Left renal pelvis (tissue), 4 donors: ENCODE results near the gene STIM1. TPM values are rescaled to one million over a fixed set of nuclear protein-coding genes. Genes with fewer than 3 reads are reported as not detected.
"Not testable (repeated sequence)": the region's sequence is repeated elsewhere in the genome, so short reads cannot be mapped to it uniquely, and the experiment has no call there.

Source experiments
- DNase-seq, 4 donors: peaks; one replicate each; pipeline ENCODE4 v3.0.0-alpha.2; 2013; ENCODE audit warnings: low read depth in 4 of 4, low spot score in 3 of 4
- polyA plus RNA-seq, 4 donors: library from polyadenylated mRNA; unstranded; fragments of 120-200 nt; gene quantifications; one replicate each; pipeline ENCODE4 v1.2.1, GENCODE V29; 2013; ENCODE audit not compliant: insufficient read length in 4 of 4

Gene STIM1
- polyA plus RNA-seq, 4 donors, result 30.4 to 68.4 (median 37.2) TPM

DNA sequence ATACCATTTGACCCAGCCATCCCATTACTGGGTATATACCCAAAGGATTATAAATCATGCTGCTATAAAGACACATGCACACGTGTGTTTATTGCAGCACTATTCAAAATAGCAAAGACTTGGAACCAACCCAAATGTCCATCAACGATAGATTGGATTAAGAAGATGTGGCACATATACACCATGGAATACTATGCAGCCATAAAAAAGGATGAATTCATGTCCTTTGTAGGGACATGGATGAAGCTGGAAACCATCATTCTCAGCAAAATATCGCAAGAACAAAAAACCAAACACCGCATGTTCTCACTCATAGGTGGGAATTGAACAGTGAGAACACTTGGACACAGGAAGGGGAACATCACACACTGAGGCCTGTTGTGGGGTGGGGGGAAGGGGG lies 197.7 kb downstream of the STIM1 start:
- not testable (repeated sequence) for DNase-seq

DNA sequence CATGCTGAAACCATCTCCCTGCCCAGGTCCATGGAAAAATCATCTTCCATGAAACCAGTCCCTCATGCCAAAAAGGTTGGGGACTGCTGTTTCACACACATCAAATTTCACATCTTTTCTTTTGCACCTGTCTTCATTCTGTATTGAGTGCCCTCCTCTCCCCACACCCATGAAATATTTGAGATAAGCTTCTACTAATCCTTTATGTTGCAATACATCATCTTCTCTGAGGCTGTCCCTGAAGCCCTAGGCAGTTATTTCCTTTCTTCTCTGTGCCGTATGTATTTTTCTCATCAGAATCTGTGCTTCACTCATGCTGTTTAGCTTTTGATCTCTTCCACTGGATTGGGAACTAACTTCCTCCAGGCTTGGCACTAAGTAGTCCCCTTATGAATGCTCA lies 199.2 kb downstream of the STIM1 start:
- no peak for DNase-seq

DNA sequence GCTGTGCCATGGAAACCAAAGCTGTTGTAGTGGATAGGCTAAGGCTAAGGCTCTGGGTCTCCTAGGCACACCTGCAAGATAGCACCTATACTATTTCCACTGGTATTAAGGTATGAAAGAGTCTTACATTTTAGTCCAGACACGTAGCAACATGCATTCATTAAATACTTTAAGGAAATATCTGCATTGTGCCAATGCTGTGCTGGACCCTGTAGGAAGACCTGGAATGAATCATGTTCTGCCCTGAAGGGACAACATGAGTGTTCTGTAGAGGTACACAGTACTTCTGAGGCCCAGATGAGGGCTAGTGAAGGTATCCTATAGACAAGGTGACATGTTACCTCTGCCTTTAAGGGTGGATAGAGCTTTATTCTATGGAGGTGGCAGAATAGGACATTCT lies 204.0 kb downstream of the STIM1 start:
- DNase-seq, result no peak

- no peak for DNase-seq
These were observed 204.9 kb downstream of the STIM1 start for GRCh38 chr11:4060182-4060923.

GRCh38 chr11:4061700-4062099 lies 206.2 kb downstream of the STIM1 start:
- DNase-seq, result no peak

GRCh38 chr11:4063348-4063747 lies 207.9 kb downstream of the STIM1 start:
- DNase-seq, result no peak

- no peak for DNase-seq
These were observed 209.0 kb downstream of the STIM1 start for GRCh38 chr11:4064278-4064955.

DNA sequence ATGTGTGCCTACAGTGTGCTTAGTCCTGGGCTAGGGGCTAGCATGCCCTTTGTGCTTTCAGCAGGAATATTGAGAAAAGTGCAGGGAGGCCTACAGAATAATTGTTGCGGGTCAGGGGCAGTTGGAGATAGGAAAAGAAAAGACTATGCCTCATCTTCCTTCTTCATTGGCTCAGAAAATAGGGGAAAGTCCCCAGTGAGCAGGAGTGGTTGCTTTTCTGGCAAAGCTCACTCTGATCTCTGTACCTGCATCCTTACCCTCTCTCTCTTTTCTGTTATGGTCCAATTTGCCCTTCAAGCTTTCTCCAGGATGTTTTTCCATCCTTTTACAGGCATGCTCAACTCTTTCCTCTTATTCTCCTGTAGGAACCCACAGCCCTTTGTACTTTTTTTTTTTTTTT lies 209.6 kb downstream of the STIM1 start:
- DNase-seq, result no peak

- no peak for DNase-seq
These were observed 210.3 kb downstream of the STIM1 start for GRCh38 chr11:4065601-4066377.

GRCh38 chr11:4066910-4067309 lies 211.4 kb downstream of the STIM1 start:
- DNase-seq, result no peak

GRCh38 chr11:4068962-4069361 lies 213.5 kb downstream of the STIM1 start:
- no peak for DNase-seq

- DNase-seq, result no peak
These were observed 215.9 kb downstream of the STIM1 start for GRCh38 chr11:4071325-4071724.

GRCh38 chr11:4071914-4072313 lies 216.4 kb downstream of the STIM1 start:
- DNase-seq, result no peak

GRCh38 chr11:4072668-4073285 lies 217.3 kb downstream of the STIM1 start:
- peak; percentile 59 to 68 (median 66) for DNase-seq

- DNase-seq, result no peak
These were observed 218.8 kb downstream of the STIM1 start for GRCh38 chr11:4074266-4074665.

- no peak for DNase-seq
These were observed 221.3 kb downstream of the STIM1 start for GRCh38 chr11:4076774-4077173.

- DNase-seq, result no peak
These were observed 227.7 kb downstream of the STIM1 start for GRCh38 chr11:4083198-4083597.

GRCh38 chr11:4084406-4085125 lies 229.1 kb downstream of the STIM1 start:
- no peak for DNase-seq

DNA sequence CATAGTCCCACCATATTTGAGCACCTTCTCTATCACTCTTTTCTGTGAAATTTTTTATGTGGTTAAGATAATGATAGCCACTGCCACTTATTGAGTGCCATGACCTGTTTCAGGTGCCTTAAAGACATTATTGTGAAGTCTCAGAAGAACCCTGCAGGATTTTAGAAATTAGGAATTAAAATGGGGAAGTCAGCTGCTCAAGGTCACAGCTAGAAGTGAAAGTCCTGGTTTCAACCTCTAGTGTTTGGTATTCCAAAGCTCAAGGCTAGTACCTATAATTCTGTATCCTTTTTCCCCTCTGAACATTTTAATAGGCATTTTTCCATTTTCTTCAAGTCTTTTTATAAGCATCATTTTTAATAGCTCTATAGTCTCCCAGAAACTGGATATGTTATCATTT lies 230.1 kb downstream of the STIM1 start:
- no peak for DNase-seq

GRCh38 chr11:4086575-4087353 lies 231.3 kb downstream of the STIM1 start:
- DNase-seq, result no peak
